Mesenchymal stem cell (in vitro differentiated cells and primary cell): ENCODE results near the gene PLXDC2.

ENCODE experiments used
- DNase-seq: peaks from one replicate; pipeline ENCODE4 v3.0.0-alpha.2; 2013
- H2AFZ ChIP-seq: one replicate; pipeline ENCODE4 v1.6.1; 2013; ENCODE audit warnings: low read depth, mild to moderate bottlenecking, control low read depth, inconsistent platforms, low read length, moderate library complexity
- H2AK5ac ChIP-seq: 2 replicates; pipeline ENCODE4 v1.6.1; 2013; ENCODE audit warnings: low read length, moderate library complexity, mild to moderate bottlenecking, inconsistent platforms; ENCODE audit not compliant: severe bottlenecking
- H2BK120ac ChIP-seq: one replicate; pipeline ENCODE4 v1.6.1; 2013; ENCODE audit warnings: low read depth, mild to moderate bottlenecking, inconsistent platforms, low read length, moderate library complexity
- H2BK12ac ChIP-seq, 2 experiments: one replicate each; pipeline ENCODE4 v1.6.1; 2013; ENCODE audit warnings: inconsistent platforms in 2 of 2, low read length in 2 of 2, mild to moderate bottlenecking in 2 of 2, moderate library complexity in 2 of 2, control low read depth in 1 of 2
- H2BK15ac ChIP-seq: one replicate; pipeline ENCODE4 v1.6.1; 2013; ENCODE audit warnings: mild to moderate bottlenecking, low read depth, inconsistent platforms; ENCODE audit not compliant: poor library complexity, severe bottlenecking
- H2BK5ac ChIP-seq: 2 replicates; pipeline ENCODE4 v1.6.1; 2013; ENCODE audit warnings: low read depth, mild to moderate bottlenecking, low read length, control low read depth, inconsistent platforms; ENCODE audit not compliant: poor library complexity, severe bottlenecking
- H3K14ac ChIP-seq, 2 experiments: one replicate each; pipeline ENCODE4 v1.6.1; 2013; ENCODE audit warnings: inconsistent platforms in 2 of 2, low read length in 2 of 2, control low read depth in 1 of 2, mild to moderate bottlenecking in 1 of 2, moderate library complexity in 1 of 2
- H3K18ac ChIP-seq, 2 experiments: one replicate each; pipeline ENCODE4 v1.6.1; 2013; ENCODE audit warnings: inconsistent platforms in 2 of 2, low read length in 2 of 2, control low read depth in 1 of 2, low read depth in 1 of 2, mild to moderate bottlenecking in 1 of 2
- H3K23ac ChIP-seq, 2 experiments: one replicate each; pipeline ENCODE4 v1.6.1; 2013; ENCODE audit warnings: inconsistent platforms in 2 of 2, low read length in 2 of 2, mild to moderate bottlenecking in 2 of 2, moderate library complexity in 2 of 2, control low read depth in 1 of 2
- H3K27ac ChIP-seq: 2 replicates; pipeline ENCODE4 v1.5.1; 2013; ENCODE audit warnings: mild to moderate bottlenecking, moderate library complexity, low read length, control low read depth, inconsistent platforms; ENCODE audit not compliant: poor library complexity, severe bottlenecking
- H3K27me3 ChIP-seq, 2 experiments: 2 replicates each; pipeline versions ENCODE4 v1.6.1 to v1.7.0; 2013; ENCODE audit warnings: low read length in 2 of 2, mild to moderate bottlenecking in 2 of 2, moderate library complexity in 2 of 2, control low read depth in 1 of 2, inconsistent platforms in 1 of 2; ENCODE audit not compliant: control insufficient read depth in 1 of 2, insufficient read depth in 1 of 2
- H3K36me3 ChIP-seq, 2 experiments: 2 replicates each; pipeline versions ENCODE4 v1.6.1 to v1.7.0; 2013; ENCODE audit warnings: low read length in 2 of 2, control low read depth in 1 of 2, inconsistent platforms in 1 of 2, low read depth in 1 of 2, mild to moderate bottlenecking in 1 of 2; ENCODE audit not compliant: insufficient read depth in 2 of 2, control insufficient read depth in 1 of 2
- H3K4ac ChIP-seq, 2 experiments: one replicate each; pipeline ENCODE4 v1.6.1; 2013; ENCODE audit warnings: inconsistent platforms in 2 of 2, low read length in 2 of 2, mild to moderate bottlenecking in 2 of 2, moderate library complexity in 2 of 2, control low read depth in 1 of 2, low read depth in 1 of 2
- H3K4me1 ChIP-seq: 2 replicates; pipeline ENCODE4 v1.6.1; 2013; ENCODE audit warnings: low read depth, low read length, control low read depth; ENCODE audit not compliant: control insufficient read depth, insufficient read depth
- H3K4me2 ChIP-seq: 2 replicates; pipeline ENCODE4 v1.6.1; 2013; ENCODE audit warnings: low read length, mild to moderate bottlenecking, inconsistent platforms; ENCODE audit not compliant: poor library complexity, severe bottlenecking
- H3K4me3 ChIP-seq, 2 experiments: 2 replicates each; pipeline versions ENCODE4 v1.5.1 to v1.7.0; 2013; ENCODE audit warnings: low read length in 2 of 2, mild to moderate bottlenecking in 2 of 2, control low read depth in 1 of 2, low read depth in 1 of 2; ENCODE audit not compliant: insufficient read depth in 1 of 2
- H3K79me1 ChIP-seq: replicated peaks from 2 replicates; pipeline ENCODE4 v1.6.1; 2013; ENCODE audit warnings: mild to moderate bottlenecking, control low read depth, low read length, inconsistent platforms; ENCODE audit not compliant: poor library complexity, severe bottlenecking
- H3K9ac ChIP-seq: 2 replicates; pipeline ENCODE4 v1.7.0; 2013; ENCODE audit warnings: mild to moderate bottlenecking, low read length, moderate library complexity
- H3K9me3 ChIP-seq: 2 replicates; pipeline ENCODE4 v1.7.0; 2013; ENCODE audit warnings: mild to moderate bottlenecking, low read length; ENCODE audit not compliant: control insufficient read depth
- H4K8ac ChIP-seq: one replicate; pipeline ENCODE4 v1.6.1; 2013; ENCODE audit warnings: inconsistent platforms, mild to moderate bottlenecking, low read length, moderate library complexity
- H4K91ac ChIP-seq: one replicate; pipeline ENCODE4 v1.6.1; 2013; ENCODE audit warnings: mild to moderate bottlenecking, low read length, inconsistent platforms
- WGBS: methylation state at CpG from one replicate; pipeline ENCODE4 v1.1.7; 2013; ENCODE audit warnings: mixed read lengths; 5-methylcytosine and 5-hydroxymethylcytosine counted together

PLXDC2 gene

DNA sequence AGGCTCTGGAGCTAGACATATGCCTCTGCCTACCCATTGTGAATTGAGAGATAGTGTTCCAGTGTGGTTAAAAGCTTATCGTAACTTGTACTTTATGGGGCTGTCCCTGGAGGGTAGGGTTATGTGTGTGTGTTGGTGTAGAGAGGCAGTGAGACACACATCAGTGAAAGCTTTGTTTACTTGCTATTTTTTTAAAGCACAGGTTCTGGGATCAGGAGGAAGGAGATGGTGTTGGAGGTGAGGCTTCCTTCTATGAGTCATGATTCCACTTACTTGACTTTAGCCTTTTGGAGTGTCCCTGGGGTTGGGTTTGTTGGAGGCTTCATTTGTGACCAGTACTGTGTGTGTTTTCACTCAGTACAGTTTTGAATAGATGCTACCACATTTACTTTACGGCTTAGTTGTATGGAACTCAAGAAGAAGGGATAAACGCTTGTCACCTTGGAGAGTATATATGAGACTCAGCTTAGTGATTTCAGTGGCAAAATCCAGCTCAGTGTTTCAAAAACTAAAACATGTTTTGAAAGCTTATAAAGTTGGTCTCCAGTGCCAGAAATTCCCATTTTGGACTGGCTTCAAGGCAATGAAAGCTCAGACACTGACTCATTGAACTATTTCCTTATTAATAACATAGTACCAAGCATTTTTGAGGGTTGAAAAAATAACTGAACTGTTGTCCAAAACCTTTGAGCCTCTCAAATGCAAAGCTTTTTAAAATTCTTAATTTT lies 106.2 kb downstream of the PLXDC2 start:
- Histone ChIP-seq H3K4me2 (no peak overlapping the region), H3K9me3 (no peaks in the 10 kb centered on the region), H3K27me3 (no peaks in the 10 kb centered on the region), H3K27ac (peak overlapping the region; percentile 79), H3K14ac (no peak overlapping the region), H4K91ac (no peak overlapping the region), H2BK15ac (no peak overlapping the region), H3K18ac (peak overlapping the region in 1 of 2 experiments; percentile 67), H2BK12ac (peak overlapping the region in 1 of 2 experiments; percentile 37), H3K9ac (peak overlapping the region; percentile 66), H3K4me1 (peaks cover 11% of the 10 kb centered on the region), H2BK120ac (no peak overlapping the region), H3K4ac (no peak overlapping the region), H3K79me1 (peaks cover 5% of the 10 kb centered on the region), H2BK5ac (no peak overlapping the region), H3K23ac (no peak overlapping the region), H2AFZ (no peak overlapping the region), H4K8ac (peak overlapping the region; percentile 1), H2AK5ac (peak overlapping the region; percentile 87), H3K36me3 (no peaks in the 10 kb centered on the region), H3K4me3 (peak overlapping the region in 1 of 2 experiments; percentile 28)
- 70% methylated on average over 3 of the region's 3 CpGs for WGBS
- DNase-seq: peak; percentile 82

DNA sequence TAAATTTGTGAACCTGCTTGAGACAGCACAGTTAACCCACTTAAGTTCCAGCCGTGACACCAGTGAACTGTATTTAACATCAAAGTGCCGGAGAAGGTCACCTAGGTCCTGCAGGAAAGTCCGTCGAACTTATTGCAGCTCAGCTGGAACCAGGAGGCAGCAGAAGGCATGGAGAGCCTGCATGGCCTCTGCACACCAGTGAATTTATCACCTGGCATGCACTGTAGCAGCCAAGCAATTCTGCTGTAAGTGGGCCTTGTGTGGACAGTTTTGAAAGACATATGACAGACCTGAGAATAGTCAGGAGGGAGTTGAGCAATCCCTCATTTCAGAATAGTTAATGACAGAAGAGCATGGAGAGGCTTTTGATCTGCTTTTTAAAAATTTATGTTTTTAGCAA lies 108.8 kb downstream of the PLXDC2 start:
- Histone ChIP-seq H2BK5ac (no peak overlapping the region), H3K23ac (no peak overlapping the region), H3K4ac (no peak overlapping the region), H3K14ac (no peak overlapping the region), H3K9ac (no peak overlapping the region), H2BK15ac (no peak overlapping the region), H2BK120ac (no peak overlapping the region), H4K8ac (no peak overlapping the region), H3K4me1 (peaks cover 9% of the 10 kb centered on the region), H3K36me3 (no peaks in the 10 kb centered on the region), H4K91ac (no peak overlapping the region), H3K18ac (no peak overlapping the region), H2BK12ac (no peak overlapping the region), H3K79me1 (peaks cover 5% of the 10 kb centered on the region), H3K4me2 (no peak overlapping the region), H2AK5ac (no peak overlapping the region), H2AFZ (no peak overlapping the region), H3K27ac (no peak overlapping the region), H3K27me3 (no peaks in the 10 kb centered on the region), H3K9me3 (no peaks in the 10 kb centered on the region), H3K4me3 (no peak overlapping the region)
- DNase-seq: no peak
- 85% methylated on average over 4 of the region's 4 CpGs for WGBS

DNA sequence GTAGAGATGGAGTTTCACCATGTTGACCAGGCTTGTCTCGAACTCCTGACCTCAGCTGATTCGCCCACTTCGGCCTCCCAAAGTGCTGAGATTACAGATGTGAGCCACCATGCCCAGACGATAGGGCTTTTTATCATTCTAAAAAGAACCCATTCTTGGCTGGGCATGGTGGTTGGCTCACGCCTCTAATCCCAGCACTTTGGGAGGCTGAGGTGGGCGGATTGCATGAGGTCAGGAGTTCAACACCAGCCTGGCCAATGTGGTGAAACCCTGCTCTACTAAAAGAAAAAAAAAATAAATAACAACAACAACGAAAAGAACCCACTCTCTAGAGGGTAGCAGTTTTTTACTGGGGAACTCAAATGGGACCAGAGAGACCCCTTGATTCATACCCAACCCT lies 112.7 kb downstream of the PLXDC2 start:
- Histone ChIP-seq H3K4me3 (peak overlapping the region in 1 of 2 experiments; percentile 14), H3K23ac (no peak overlapping the region), H4K91ac (no peak overlapping the region), H3K79me1 (peaks cover 2% of the 10 kb centered on the region), H2AFZ (no peak overlapping the region), H3K4ac (no peak overlapping the region), H2BK12ac (no peak overlapping the region), H3K36me3 (no peaks in the 10 kb centered on the region), H3K4me1 (peaks cover 8% of the 10 kb centered on the region), H3K18ac (no peak overlapping the region), H3K27me3 (no peaks in the 10 kb centered on the region), H3K27ac (no peak overlapping the region), H3K9me3 (no peaks in the 10 kb centered on the region), H3K9ac (peak overlapping the region; percentile 66), H3K14ac (no peak overlapping the region), H2BK5ac (no peak overlapping the region), H2AK5ac (no peak overlapping the region), H2BK15ac (peak overlapping the region; percentile 12), H3K4me2 (no peak overlapping the region), H2BK120ac (no peak overlapping the region), H4K8ac (no peak overlapping the region)
- no peak for DNase-seq
- WGBS: 88% methylated on average over 7 of the region's 7 CpGs

DNA sequence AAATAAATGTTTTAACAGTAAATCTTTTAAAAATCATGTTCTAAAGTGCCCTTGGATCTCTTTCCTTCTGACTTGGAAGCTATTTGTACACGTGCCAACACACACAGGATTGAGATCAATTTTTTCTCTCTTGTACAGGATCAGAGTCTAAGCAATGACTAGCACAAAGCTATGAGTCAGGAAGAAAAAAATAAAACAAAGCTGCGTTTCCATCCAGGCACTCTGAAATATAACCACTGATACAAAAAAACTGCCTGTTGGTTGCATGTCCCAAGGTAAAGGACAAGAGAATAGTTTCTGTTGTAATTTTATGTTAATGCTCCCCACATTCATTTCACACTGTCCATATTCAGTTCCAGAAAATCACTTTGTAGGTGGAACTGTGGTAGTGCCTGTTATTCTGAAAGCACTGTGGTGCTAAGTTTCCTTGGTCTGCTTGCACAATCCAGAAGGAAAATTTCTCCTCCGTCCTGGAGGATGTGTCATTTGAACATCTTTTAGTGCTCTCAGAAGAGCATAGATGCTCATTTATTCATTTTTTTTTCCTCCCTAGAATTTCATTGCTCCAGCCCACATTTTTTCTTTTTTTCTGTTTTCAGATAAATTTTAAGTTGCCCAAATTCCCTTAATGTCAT lies 113.4 kb downstream of the PLXDC2 start:
- no peak overlapping the region for H2BK120ac ChIP-seq
- peak overlapping the region; percentile 66 for H3K9ac ChIP-seq
- H3K4ac ChIP-seq: no peak overlapping the region
- peaks cover 2% of the 10 kb centered on the region for H3K79me1 ChIP-seq
- H2AFZ ChIP-seq: no peak overlapping the region
- H3K36me3 ChIP-seq: no peaks in the 10 kb centered on the region
- no peak overlapping the region for H4K8ac ChIP-seq
- peak overlapping the region; percentile 58 for H3K27ac ChIP-seq
- H3K14ac ChIP-seq: no peak overlapping the region
- H3K23ac ChIP-seq: no peak overlapping the region
- no peak overlapping the region for H2AK5ac ChIP-seq
- H3K27me3 ChIP-seq: no peaks in the 10 kb centered on the region
- no peak overlapping the region for H4K91ac ChIP-seq
- DNase-seq: peak; percentile 90
- 20% methylated on average over 2 of the region's 3 CpGs for WGBS
- no peak overlapping the region for H2BK15ac ChIP-seq
- H3K9me3 ChIP-seq: no peaks in the 10 kb centered on the region
- peaks cover 8% of the 10 kb centered on the region for H3K4me1 ChIP-seq
- no peak overlapping the region for H2BK5ac ChIP-seq
- H3K4me3 ChIP-seq: peak overlapping the region in 1 of 2 experiments; percentile 14
- no peak overlapping the region for H2BK12ac ChIP-seq
- H3K18ac ChIP-seq: no peak overlapping the region
- H3K4me2 ChIP-seq: no peak overlapping the region
